ENCODE data around the gene NAP1L4. TPM values are rescaled to one million over a fixed set of nuclear protein-coding genes. Genes with fewer than 3 reads are reported as not detected.

NAP1L4 gene
- total RNA-seq, 1 donor, result 99.6 TPM

DNA sequence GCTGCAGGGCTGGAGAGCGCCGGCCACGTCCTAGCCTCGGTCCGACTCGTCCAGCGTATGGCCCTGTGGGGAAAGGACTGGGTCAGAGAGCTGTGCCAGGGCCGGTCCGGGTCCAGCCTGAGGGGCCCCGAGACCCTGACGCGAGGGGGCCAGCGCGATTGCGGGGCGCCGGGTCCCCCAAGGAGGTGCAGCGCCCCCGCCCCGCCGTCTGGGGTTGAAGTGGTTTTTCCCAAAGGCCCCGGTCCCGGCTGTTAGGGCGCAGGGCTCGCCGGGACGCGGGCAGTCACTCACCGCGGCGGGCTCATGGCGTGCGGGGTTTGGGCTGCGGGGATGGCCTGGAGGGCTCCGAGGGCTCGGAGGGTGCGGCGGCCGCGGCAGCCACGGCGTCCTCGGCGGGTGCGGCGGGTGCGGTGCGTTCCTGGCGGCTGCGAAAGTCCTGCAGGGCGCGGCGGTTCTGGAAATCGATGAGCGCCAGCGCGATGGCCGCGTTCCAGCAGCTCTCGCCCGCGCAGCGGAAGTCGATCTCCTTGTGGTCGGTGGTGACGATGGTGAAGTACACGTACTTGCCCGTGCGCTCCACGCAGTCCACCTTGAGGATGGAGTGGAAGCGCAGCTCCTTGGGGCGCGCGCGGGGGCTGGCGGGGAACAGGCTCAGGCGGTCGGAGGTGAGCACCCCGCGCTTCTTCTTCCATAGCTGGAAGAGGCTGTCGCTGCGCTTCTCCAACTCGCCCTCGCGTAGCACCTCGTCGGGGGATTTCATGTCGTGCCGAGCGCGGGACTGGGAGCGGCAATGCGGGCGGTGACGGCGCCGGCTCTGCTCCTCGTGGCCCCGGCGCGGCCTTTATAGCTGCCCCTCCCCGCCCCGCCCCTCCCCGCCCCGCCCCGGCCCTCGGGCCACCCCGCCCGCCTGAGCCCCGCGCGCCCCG is 63.3 kb downstream of the NAP1L4 start, which contains the start of gene PHLDA2:
PHLDA2 (minus strand) TSS at position 816 of the 926 bp plus-strand sequence; CDS start at position 760, 56 bp downstream.
- DNase-seq (ENCODE audit: low read depth), result peak; percentile 76
- TF ChIP-seq CTCF (IDR thresholded peaks at IDR 0.05; ENCODE audit: insufficient read depth, low read length), result no peak
- peak within 1 kb of the TSS; percentile 74 for H3K4me3 ChIP-seq (ENCODE audit: low read depth, low read length)

DNA sequence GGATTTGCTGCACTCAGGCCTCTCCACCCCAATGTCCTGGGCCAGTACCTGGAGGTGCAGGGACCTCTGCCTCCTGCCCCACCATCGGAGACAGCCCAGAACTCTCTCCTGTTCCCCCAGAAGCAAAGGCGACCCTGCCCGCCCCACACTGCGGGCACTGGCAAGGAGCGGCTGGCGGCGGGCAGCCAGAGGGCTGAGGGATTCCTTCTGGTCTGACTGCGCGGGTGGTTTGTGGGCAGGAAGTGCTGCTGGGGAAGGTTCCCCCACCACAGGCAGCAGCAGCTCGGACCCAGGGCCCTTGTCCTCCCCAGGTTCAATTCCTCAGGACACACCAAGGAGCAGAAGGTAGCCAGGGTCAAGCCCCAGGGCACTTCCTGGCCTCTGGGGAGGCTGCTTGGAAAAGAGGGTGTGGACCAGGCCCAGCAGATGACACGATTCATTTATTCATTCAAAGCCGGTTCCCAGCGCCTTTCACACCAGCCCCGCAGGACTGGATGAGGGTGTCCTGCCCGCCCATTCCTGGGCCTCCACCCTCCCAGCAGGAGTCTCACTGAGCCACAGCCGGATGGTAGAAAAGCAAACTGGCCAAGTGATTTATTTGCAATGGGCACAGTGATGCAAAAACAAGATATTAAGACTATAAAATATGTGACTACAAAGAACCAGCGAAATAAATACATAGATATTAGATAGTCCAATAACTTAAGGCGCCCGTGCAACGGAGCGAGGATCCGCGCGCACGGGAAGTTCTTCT is 64.1 kb downstream of the NAP1L4 start:
- TF ChIP-seq CTCF (IDR thresholded peaks at IDR 0.05; ENCODE audit: insufficient read depth, low read length), result no peak
- H3K4me3 ChIP-seq (ENCODE audit: low read depth, low read length), result peak overlapping the region; percentile 74
- peak; percentile 37 for DNase-seq (ENCODE audit: low read depth)

GRCh38 chr11:2927121-2927800 is 64.9 kb downstream of the NAP1L4 start:
- H3K4me3 ChIP-seq (ENCODE audit: low read depth, low read length), result peak overlapping the region; percentile 74
- TF ChIP-seq CTCF (IDR thresholded peaks at IDR 0.05; ENCODE audit: insufficient read depth, low read length), result no peak
- no peak for DNase-seq (ENCODE audit: low read depth)

DNA sequence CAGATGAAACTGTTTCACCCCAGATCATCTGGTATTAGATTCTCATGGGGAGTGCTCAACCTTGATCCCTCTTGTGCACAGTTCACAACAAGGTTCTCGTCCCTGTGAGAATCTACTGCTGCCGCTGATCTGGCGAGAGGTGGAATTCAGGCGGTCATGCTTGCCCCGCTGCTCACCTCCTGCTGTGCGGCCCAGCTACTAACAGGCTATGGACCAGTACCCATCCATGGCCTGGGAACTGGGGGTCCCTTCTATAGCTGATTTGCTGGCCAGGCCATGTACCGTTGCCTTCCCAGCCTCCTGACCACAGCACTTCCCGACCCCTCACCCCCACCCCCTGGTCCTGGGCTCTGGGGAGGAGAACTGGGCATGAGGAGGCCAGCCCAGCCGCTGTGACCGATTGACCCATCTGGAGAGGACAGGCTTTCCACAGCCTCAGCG is 65.5 kb downstream of the NAP1L4 start:
- TF ChIP-seq CTCF (IDR thresholded peaks at IDR 0.05; ENCODE audit: insufficient read depth, low read length), result no peak
- DNase-seq (ENCODE audit: low read depth), result no peak
- H3K4me3 ChIP-seq (ENCODE audit: low read depth, low read length), result no peak overlapping the region

DNA sequence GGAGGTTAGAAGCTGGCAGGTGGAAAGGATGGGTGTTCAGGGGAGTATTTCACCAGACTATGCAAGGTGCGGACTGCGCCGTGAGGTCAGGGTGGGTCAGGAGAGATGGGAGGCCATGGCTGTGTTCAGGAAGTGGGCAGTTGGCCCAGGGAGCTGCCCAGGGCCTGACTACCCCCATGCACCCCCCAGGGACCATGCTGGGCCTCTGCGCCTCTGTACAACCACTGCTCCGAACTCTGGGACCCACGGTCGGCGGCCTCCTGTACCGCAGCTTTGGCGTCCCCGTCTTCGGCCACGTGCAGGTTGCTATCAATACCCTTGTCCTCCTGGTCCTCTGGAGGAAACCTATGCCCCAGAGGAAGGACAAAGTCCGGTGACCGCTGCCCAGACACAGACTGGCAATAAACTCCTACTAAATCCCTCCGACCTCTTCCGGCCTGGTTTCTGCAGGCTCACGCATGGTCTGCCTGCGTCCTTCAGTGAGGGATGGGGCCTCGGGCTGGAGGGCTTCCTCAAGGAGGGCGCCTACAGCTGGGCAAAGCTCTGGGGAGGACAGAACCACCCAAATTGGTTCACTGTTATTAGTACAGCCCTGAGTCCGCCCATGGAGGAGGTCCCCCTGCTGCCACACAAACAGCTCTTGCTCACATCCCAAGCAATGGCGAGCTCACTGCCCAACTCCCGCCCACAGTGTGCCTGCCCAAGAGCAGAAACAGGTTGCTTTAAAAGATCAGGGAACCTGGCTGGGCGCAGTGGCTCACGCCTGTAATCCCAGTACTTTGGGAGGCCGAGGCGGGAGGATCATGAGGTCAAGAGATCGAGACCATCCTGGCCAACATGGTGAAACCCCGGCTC is 67.1 kb downstream of the NAP1L4 start:
- no peak for DNase-seq (ENCODE audit: low read depth)
- H3K4me3 ChIP-seq (ENCODE audit: low read depth, low read length), result no peak overlapping the region
- no peak for TF ChIP-seq CTCF (IDR thresholded peaks at IDR 0.05; ENCODE audit: insufficient read depth, low read length)

GRCh38 chr11:2924381-2924780 is 67.7 kb downstream of the NAP1L4 start:
- TF ChIP-seq CTCF (IDR thresholded peaks at IDR 0.05; ENCODE audit: insufficient read depth, low read length), result no peak
- no peak overlapping the region for H3K4me3 ChIP-seq (ENCODE audit: low read depth, low read length)
- DNase-seq (ENCODE audit: low read depth), result no peak
